Measurements from ENCODE around the gene AGL. TPM values are rescaled to one million over a fixed set of nuclear protein-coding genes. Genes with fewer than 3 reads are reported as not detected.
"Not testable (repeated sequence)": the region's sequence is repeated elsewhere in the genome, so short reads cannot be mapped to it uniquely, and the experiment has no call there.

AGL gene
- total and polyA plus RNA-seq, 2 of the 13 experiments (the other 11 are each of a cell fraction or from before 2014, with no cell fraction given), result 4.3 to 13.1 TPM

DNA sequence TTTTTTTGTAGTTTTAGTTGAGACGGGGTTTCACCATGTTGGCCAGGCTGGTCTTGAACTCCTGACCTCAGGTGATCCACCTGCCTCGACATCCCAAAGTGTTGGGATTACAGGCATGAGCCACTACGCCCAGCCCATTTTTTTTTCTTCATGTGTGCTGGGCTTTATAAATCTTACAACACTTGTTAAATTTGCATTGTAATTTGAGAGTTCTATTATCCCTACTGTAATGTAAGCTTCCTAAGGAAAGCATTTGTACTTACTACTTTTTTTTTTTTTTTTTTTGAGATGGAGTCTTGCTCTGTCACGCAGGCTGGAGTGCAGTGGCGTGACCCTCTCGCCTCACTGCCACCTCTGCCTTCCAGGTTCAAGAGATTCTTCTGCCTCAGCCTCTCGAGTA, 121.9 kb downstream of the AGL start:
- BruUV-seq (replicated peaks); DNase-seq (ENCODE audit: low spot score); H3K27me3 ChIP-seq (ENCODE audit: control insufficient read depth in 1 of 2, insufficient read depth in 2 of 2, low read length in 2 of 2); H3K27ac ChIP-seq (ENCODE audit: extremely low read length, insufficient read depth, low read length); H3K4me3 ChIP-seq (replicated peaks in 1 of 3; ENCODE audit: insufficient read depth in 1 of 3, low read depth in 2 of 3, low read length in 3 of 3); H3K4me2 ChIP-seq (ENCODE audit: low read depth, low read length); H4K20me1 ChIP-seq (ENCODE audit: insufficient read depth, low read length); in situ Hi-C loops (cut with HindIII; ENCODE audit: extremely low pct_ligation_motif_present, low pct_unique_long_range_greater_than_20kb); CTCF ChIA-PET (ENCODE audit: low intra/inter-chr PET ratio, low total read pairs); ATAC-seq; H2AFZ ChIP-seq (ENCODE audit: low read length); POLR2A ChIA-PET; H3K9me3 ChIP-seq (ENCODE audit: low read length); H3K9ac ChIP-seq (ENCODE audit: insufficient read depth, low read depth, low read length); FAIRE-seq; intact Hi-C loops (cut with micrococcal nuclease; ENCODE audit: unreplicated experiment): not testable (repeated sequence)
- WGBS (ENCODE audit: low lambda C conversion rate), result 96% methylated on average over 7 of the region's 7 CpGs
- Histone ChIP-seq H3K4me1 (ENCODE audit: insufficient read depth, low read length) (peaks cover 28% of the 10 kb centered on the region; the same call in 1 of the 2 replicates), H3K79me2 (ENCODE audit: insufficient read depth, low read length) (peaks cover 34% of the 10 kb centered on the region), H3K36me3 (replicated peaks in 1 of 2; ENCODE audit: control insufficient read depth in 1 of 2, insufficient read depth in 2 of 2, low read length in 2 of 2) (peaks cover 2 to 19% of the 10 kb centered on the region in 2 experiments; a peak in 3 of 5 replicates)

Small RNAs within 50 kb of the gene (small RNA-seq; reads per million reads assigned to genes)
- 0 reads per million in 3 experiments for gene AC096949.1 (ENCODE audit: insufficient read depth in 2 of 3, insufficient read length in 3 of 3, low read depth in 2 of 3, low replicate concordance in 1 of 3)

Other genes with a start within 250 kb of the AGL start
- gene PALMD, start 204.2 kb upstream of the AGL start, total RNA-seq (2016; rRNA removed; fragmentation: Illumina TruSeq; extraction: Trizol), result 31.1 and 42.0 TPM in 2 replicates
- 4.6 and 5.5 TPM in 2 replicates for gene PALMD, start 204.2 kb upstream of the AGL start, polyA plus RNA-seq (2011; rRNA removed)
- gene FRRS1, start 83.7 kb upstream of the AGL start, total RNA-seq (2016; rRNA removed; fragmentation: Illumina TruSeq; extraction: Trizol), result 12.0 and 23.4 TPM in 2 replicates
- 22.6 and 23.2 TPM in 2 replicates for gene FRRS1, start 83.7 kb upstream of the AGL start, polyA plus RNA-seq (2011; rRNA removed)
- gene SLC35A3, start 119.6 kb downstream of the AGL start, total RNA-seq (2016; rRNA removed; fragmentation: Illumina TruSeq; extraction: Trizol), result 19.2 and 24.9 TPM in 2 replicates
- gene SLC35A3, start 119.6 kb downstream of the AGL start, polyA plus RNA-seq (2011; rRNA removed), result 8.5 and 11.2 TPM in 2 replicates

Data from HepG2 (cell line).